HepG2 (cell line): ENCODE measurements around the gene GPS1. TPM values are rescaled to one million over a fixed set of nuclear protein-coding genes. Genes with fewer than 3 reads are reported as not detected.

Source experiments
- AHDC1 ChIP-seq: sonication (generic); formaldehyde crosslinking; IDR thresholded peaks from 2 replicates; pipeline ENCODE4 v1.5.1; 2020; ENCODE audit warnings: mild to moderate bottlenecking, missing genetic modification reagents, borderline replicate concordance
- CBX2 ChIP-seq, 2 experiments: fragments of 200-600 bp in 1 of 2; sonication (generic); formaldehyde crosslinking in 1 of 2; IDR thresholded peaks; 2 replicates each; pipeline versions ENCODE4 v1.7.0 to v1.8.1; 2018 to 2022; ENCODE audit warnings: low read depth in 2 of 2, low read length in 1 of 2, mild to moderate bottlenecking in 1 of 2, missing genetic modification reagents in 1 of 2
- GLI4 ChIP-seq: sonication (generic); formaldehyde crosslinking; IDR thresholded peaks from 2 replicates; pipeline ENCODE4 v1.5.1; 2020; ENCODE audit warnings: missing genetic modification reagents, mild to moderate bottlenecking, moderate library complexity, borderline replicate concordance
- KMT2A ChIP-seq: sonication (generic); formaldehyde crosslinking; IDR thresholded peaks from 2 replicates; pipeline ENCODE4 v1.4.0; 2020; ENCODE audit warnings: missing genetic modification reagents
- MAFF ChIP-seq: IDR thresholded peaks from 2 replicates; pipeline ENCODE4 v1.6.1; 2011; ENCODE audit warnings: low read depth, low read length, improper control_type of control experiment
- MED1 ChIP-seq: sonication (generic); formaldehyde crosslinking; IDR thresholded peaks from 2 replicates; pipeline ENCODE4 v1.4.0; 2020; ENCODE audit warnings: missing genetic modification reagents
- PAWR ChIP-seq: sonication (generic); formaldehyde crosslinking; IDR thresholded peaks from 2 replicates; pipeline ENCODE4 v1.4.0; 2020; ENCODE audit warnings: missing genetic modification reagents, mild to moderate bottlenecking, borderline replicate concordance
- RARG ChIP-seq: sonication (generic); formaldehyde crosslinking; IDR thresholded peaks from 2 replicates; pipeline ENCODE4 v1.4.0; 2020; ENCODE audit warnings: low read depth, mild to moderate bottlenecking, missing genetic modification reagents
- ZBTB33 ChIP-seq: sonication (generic); formaldehyde crosslinking; IDR thresholded peaks from 2 replicates; pipeline ENCODE4 v1.4.0; 2020; ENCODE audit warnings: missing genetic modification reagents
- ZC3H13 ChIP-seq: sonication (generic); formaldehyde crosslinking; IDR thresholded peaks from 2 replicates; pipeline ENCODE4 v1.8.1; 2023; ENCODE audit warnings: mild to moderate bottlenecking, missing genetic modification reagents, moderate library complexity
- ZEB1 ChIP-seq: IDR thresholded peaks from 2 replicates; pipeline ENCODE4 v1.6.1; 2012; ENCODE audit warnings: mild to moderate bottlenecking, low read depth, inconsistent platforms; ENCODE audit not compliant: insufficient replicate concordance
- ZNF160 ChIP-seq: sonication (generic); formaldehyde crosslinking; IDR thresholded peaks from 2 replicates; pipeline ENCODE4 v1.8.0; 2022; ENCODE audit warnings: mild to moderate bottlenecking, inconsistent platforms, missing genetic modification reagents
- ZNF333 ChIP-seq: sonication (generic); formaldehyde crosslinking; IDR thresholded peaks from 2 replicates; pipeline ENCODE4 v1.4.0; 2020; ENCODE audit warnings: mild to moderate bottlenecking, missing genetic modification reagents, borderline replicate concordance
- ZNF350 ChIP-seq: sonication (generic); formaldehyde crosslinking; IDR thresholded peaks from 2 replicates; pipeline ENCODE4 v1.4.0; 2020; ENCODE audit warnings: mild to moderate bottlenecking, low read depth, missing genetic modification reagents, borderline replicate concordance
- ZNF430 ChIP-seq: sonication (generic); formaldehyde crosslinking; IDR thresholded peaks from 2 replicates; pipeline ENCODE4 v1.9.0; 2021; ENCODE audit warnings: mild to moderate bottlenecking, missing genetic modification reagents
- ZNF574 ChIP-seq: sonication (generic); formaldehyde crosslinking; IDR thresholded peaks from 2 replicates; pipeline ENCODE4 v1.4.0; 2020; ENCODE audit warnings: missing genetic modification reagents
- ZNF747 ChIP-seq: sonication (generic); formaldehyde crosslinking; IDR thresholded peaks from 2 replicates; pipeline ENCODE4 v1.8.1; 2023; ENCODE audit warnings: missing genetic modification reagents, mild to moderate bottlenecking, borderline replicate concordance
- ZNF781 ChIP-seq: sonication (generic); formaldehyde crosslinking; IDR thresholded peaks from 2 replicates; pipeline ENCODE4 v1.5.1; 2020; ENCODE audit warnings: borderline replicate concordance, mild to moderate bottlenecking, missing genetic modification reagents; ENCODE audit errors: not compliant biosample characterization
- polyA plus RNA-seq, 8 experiments: library from polyadenylated mRNA; depleted of rRNA in 3 of 8; stranded (reverse) in 7 of 8; unstranded in 1 of 8; fragments of >200 nt; fragmentation: Illumina TruSeq in 4 of 8; extraction: Trizol in 4 of 8; gene quantifications; 2 replicates each; pipeline versions ENCODE4 v1.2.1 to v1.2.3, GENCODE V29; 2011 to 2016; ENCODE audit warnings: low read depth in 4 of 8, missing spikeins in 1 of 8, mixed read lengths in 1 of 8; ENCODE audit not compliant: insufficient read depth in 1 of 8
- total RNA-seq, 5 experiments: library from RNA; depleted of rRNA; stranded (reverse); fragments of >200 nt; fragmentation: Illumina TruSeq; extraction: Trizol; gene quantifications; 2 replicates each; pipeline ENCODE4 v1.2.3, GENCODE V29; 2016; ENCODE audit warnings: low read depth in 1 of 5

The GPS1 gene
- total and polyA plus RNA-seq, 2 of the 13 experiments (the other 11 are each of a cell fraction or from before 2014, with no cell fraction given) = 124 to 128 TPM

- TF ChIP-seq AHDC1 (no peak), MED1 (CRISPR knock-in tag) (peak; percentile 10; the same call in 1 of the 2 replicates), MAFF (no peak), ZEB1 (no peak), ZNF430 (CRISPR knock-in tag) (0 out of 2 replicates have a peak, but pooled peaks have one; percentile 14), ZNF574 (CRISPR knock-in tag) (no peak; the same call in 1 of the 2 replicates), ZNF781 (CRISPR knock-in tag) (no peak), RARG (CRISPR knock-in tag) (no peak; the same call in 1 of the 2 replicates), GLI4 (CRISPR knock-in tag) (0 out of 2 replicates have a peak, but pooled peaks have one; percentile 61), CBX2 (IDR thresholded peaks at IDR 0.05; ENCODE audit: low read depth, low read length) (no peak), CBX2 (CRISPR knock-in tag; IDR thresholded peaks at IDR 0.05; ENCODE audit: low read depth) (no peak), ZC3H13 (CRISPR knock-in tag) (peak; percentile 73; the same call in 1 of the 2 replicates), ZNF747 (CRISPR knock-in tag) (no peak), ZNF333 (0 out of 2 replicates have a peak, but pooled peaks have one; percentile 0), PAWR (CRISPR knock-in tag) (0 out of 2 replicates have a peak, but pooled peaks have one; percentile 28), KMT2A (no peak), ZNF350 (0 out of 2 replicates have a peak, but pooled peaks have one; percentile 46), ZBTB33 (no peak), ZNF160 (CRISPR knock-in tag) (0 out of 2 replicates have a peak, but pooled peaks have one; percentile 6)
Observed at GRCh38 chr17:82096709-82097183, 45.0 kb downstream of the GPS1 start (continued).
